Fibroblast of skin of right quadriceps (primary cell): Measurements from ENCODE around the gene SH3RF3.

Source experiments
- DNase-seq: peaks from one replicate; pipeline ENCODE4 v3.0.0-alpha.2; 2013

Gene SH3RF3

DNA sequence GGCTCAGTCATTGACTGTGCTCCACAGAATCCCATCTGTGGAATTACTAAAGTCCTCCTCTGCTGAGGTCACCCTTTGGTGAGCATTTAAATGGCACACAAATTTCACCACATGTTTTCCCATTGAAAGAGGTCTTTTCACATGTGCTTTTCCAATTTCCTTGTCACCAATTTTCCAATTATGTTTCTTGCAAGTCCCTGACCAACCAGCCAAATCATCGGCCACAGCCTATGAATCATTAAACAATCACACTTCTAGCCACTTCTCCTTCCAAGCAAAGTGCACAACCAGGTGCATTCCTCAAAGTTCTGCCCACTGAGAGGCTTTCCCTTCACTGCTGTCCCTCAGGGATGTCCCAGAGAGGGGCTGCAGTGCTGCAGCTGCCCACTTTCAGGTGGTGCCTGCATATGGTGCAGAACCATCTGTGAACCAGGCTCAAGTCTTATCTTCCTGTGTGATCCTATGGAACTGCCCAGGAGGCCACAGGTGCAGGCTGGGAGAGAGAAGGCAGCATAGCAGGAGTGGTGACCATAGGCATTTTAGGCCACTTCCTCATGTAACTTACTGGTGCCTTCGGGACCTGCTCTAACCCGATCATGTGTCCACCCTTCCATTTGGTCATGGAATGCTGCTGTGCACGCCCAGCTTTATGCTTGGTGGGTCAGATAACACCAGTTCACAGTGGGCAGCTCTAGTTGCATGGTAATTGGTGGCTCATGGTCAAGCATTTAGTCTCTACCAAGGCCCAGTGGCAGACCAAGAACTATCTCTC is 331.7 kb downstream of the SH3RF3 start:
- no peak for DNase-seq

DNA sequence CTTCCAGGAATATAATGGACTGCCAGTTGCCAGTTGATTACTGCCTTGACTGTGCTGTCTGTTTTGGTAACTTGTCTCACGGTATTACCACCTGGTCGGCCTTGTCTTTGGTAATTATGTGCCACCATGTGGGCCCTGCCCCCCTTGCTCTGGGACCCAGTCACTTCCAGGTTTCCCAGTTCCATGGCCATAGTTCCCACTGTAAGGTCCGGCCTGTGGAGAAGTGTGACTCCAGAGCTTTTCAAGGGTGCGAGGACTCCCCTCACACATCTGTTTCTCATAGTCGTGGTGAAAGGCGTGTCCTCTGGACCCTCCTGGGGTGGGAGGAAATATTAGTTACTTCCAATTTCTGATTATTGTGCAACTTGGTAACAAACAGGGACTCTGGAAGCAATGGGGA is 334.2 kb downstream of the SH3RF3 start:
- no peak for DNase-seq

DNA sequence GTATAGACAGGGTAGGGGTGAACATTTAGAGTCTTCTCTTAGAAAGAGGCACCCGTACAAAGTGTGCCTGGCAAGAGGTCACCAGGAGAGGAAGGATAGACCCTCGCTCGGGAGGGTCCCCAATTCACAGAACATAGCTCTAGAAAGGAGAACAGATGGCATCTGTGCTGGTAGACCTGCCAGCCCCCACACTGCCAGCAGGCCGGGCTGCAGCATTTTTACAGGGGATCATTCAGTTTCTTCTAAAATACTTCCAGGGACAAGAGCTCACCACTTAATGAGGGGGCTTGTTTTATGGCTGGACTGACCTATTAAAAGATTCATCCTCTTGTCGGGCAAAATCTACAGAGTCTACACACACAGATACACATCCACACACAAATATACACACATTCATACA is 334.9 kb downstream of the SH3RF3 start:
- DNase-seq: no peak

DNA sequence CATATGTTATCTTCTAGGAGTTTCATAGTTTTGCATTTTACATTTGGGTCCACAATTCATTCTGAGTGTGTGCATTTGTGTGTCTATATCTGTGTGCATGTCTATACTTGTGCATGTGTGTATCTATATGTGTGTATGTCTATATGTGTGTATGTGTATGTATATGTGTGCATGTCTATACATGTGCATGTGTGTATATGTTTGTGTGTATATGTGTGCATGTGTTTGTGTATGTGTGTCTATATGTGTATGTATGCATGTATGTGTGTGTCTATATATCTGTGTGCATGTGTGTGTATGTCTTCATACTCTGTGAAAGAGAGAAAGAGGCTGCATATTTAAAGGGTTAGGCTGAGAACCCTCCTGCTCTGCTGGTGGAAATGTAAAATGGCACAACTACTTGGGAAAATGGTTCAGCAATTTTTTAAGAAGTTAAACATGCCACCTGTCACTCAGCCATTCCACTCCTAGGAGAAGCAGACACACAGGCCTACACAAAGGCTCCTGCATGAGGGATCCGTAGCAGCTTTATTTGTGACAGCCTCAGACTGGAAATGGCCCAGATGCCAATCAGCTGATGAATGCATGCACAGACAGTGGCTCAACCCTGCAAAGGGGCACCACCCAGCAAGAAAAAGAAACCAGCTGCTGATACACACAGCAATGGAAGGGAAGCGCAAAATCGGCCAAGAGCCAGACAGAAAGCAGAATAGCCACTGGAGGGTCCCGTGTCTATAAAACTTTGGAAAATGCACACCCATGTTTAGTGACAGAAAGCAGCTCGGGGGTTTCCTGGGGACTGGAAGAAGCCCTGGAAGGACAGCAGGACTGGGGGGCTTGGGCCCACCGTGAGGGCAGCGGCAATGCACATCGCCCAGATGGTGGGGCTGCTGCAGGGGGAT is 337.9 kb downstream of the SH3RF3 start:
- peak; percentile 51 for DNase-seq

DNA sequence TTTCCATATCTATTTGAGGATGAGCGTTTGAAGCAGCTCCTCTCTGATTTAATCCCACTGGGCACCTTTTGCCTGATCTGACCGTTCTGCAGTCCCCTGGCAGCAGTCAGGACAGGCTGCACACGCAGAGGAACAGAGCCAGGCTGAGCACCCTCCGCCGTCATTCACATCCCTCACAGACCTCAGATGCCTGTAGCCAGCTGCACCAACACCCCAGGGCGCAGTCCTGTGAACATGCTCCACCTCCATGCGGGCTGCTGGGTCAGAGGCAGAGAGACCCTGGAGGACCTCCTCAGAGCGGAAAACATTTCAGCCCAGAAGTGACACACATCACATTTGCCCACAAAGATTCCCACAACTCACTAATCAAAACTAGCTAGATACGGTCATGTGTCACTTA is 338.7 kb downstream of the SH3RF3 start:
- DNase-seq: no peak

DNA sequence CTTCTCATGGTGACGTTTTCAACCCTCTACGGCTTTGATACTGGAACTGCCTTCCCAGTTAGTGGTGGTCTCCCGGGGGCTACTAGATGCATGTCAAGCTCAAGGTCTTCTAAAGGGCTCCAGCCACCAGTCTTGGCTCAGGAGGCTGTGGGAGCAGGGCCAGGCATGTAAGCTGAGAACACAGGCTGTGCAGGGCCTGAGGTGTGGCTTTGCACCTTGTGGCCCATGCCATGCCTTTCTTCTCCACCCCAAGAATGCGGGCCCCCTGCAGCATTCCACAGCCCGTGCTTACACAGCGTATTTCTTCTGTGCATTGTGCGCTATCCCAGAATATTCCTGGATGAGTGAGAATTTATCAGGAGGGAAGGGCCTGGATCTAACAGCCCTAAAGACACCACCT is 339.9 kb downstream of the SH3RF3 start:
- no peak for DNase-seq

DNA sequence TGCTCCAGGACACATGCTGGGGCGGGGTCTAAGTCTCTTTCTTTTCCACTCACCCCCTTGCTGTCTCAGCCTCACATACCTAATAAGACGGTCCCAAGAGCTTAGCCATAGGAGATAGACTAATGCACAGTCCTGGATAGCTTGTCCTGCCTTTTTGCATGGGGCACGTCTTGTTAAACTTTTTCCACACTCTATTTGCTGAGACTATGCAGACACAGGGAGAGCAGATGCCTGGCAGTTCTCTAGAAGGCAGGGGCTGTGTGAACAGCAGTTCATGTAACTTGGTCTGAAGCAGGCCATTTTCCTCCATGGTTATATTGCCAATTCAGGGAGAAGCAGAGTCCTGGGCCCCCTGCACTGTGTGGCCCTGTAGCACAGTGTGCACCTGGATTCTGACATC is 342.7 kb downstream of the SH3RF3 start:
- no peak for DNase-seq

DNA sequence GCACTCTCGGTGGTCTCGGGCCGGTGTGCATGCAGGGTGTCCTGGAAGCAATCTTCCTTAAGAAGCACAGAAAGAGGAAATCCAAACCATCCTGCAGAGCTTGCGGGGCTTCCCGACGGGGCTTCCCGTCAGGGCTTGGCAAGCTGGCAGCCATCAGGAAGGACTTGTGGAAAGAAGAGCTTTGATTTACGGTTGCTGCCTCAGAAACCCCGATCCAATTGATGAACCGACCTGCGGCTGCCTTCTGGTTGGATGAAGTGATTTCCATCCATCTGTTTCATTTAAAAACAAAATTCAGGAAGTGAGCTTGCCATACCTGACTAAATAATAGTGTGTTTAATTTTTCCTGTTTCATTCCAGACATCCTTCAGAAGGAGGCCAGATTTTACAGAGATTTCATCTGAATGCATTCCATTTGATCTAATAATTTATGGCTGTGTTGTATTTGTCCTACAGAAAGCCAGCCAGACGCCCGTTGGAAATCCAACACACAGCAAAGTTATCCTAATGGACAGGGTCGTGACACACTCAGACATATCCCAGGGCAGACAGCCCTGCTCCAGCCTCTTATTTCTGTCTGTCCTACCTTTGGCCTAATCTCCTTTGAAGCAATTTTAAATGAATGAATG is 343.4 kb downstream of the SH3RF3 start:
- DNase-seq: no peak

DNA sequence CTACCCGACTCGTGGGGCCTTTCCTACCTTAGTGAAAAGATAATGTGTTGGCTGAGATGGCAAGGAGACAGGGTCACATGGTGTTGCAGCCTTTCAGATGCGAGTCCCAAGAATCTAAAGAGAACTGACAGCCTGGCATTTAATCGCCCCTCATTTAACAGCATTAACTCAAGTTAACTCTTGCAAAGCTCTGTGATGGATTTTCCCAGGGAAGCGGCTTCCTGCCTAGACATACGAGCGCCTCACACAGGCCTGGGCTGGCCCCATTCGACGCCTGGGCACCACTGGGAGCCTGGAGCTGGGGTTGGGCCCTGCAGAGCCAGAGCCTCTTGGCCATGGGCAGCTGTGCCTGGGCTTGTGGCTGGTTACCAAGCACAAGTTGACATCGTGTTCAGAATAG is 344.0 kb downstream of the SH3RF3 start:
- DNase-seq: no peak

DNA sequence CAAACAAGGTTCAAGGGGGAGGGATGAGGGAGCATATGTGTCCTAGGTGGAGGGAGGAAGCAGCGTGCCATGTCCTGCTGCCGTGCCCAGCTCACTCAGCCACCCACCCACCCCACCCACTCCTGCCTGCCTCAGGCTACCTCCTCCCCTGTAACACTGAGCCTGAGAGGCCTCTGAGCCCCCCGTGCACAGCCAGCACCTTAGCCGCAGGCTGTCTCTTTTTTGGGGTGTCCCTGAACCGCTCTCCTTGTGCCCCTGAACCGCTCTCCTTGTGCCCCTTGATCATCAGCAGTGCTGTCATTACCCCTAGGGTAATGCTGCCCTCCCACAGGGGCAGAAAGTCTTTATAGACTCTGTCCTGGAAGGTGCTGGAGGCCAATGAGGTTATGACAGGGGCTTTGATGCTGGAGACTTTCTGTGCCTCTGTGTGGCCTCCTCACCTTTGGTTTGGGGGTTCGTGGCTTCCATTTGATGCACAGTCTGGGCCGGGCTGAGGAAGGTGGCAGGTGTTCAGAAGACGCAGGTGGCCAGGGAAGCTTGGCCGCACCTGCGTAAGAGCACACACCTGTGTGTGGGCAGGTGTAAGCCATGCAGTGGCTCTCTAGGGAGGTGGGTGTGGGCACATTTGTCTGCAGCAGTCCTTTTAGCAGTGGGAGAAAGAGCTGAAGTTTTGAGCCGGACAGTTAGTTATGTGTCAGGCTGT is 344.8 kb downstream of the SH3RF3 start:
- no peak for DNase-seq

DNA sequence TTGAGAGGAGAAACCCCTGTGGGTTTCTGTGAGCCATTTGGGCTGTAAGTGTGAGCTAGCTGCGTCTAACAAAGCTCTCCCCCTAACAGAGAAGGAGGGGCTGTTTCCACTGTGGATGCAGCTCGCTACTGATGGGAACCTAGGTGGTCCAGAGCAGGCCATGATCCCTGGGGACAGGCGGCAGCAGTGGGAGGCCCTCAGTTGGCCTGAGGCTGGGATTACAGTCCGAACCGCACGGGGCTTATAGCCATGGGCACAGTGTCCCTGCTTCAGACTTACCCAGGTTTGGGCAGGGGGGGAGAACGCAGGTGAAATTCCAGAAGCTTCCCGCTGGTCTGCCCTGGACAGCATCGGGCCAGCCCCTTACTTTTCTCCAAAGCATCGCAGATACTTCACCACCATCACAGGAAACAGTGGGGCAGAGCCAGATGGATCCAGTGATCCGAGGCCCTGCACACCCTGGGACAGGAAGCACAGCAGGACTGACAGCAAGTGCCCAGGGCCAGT is 345.4 kb downstream of the SH3RF3 start:
- DNase-seq: no peak

DNA sequence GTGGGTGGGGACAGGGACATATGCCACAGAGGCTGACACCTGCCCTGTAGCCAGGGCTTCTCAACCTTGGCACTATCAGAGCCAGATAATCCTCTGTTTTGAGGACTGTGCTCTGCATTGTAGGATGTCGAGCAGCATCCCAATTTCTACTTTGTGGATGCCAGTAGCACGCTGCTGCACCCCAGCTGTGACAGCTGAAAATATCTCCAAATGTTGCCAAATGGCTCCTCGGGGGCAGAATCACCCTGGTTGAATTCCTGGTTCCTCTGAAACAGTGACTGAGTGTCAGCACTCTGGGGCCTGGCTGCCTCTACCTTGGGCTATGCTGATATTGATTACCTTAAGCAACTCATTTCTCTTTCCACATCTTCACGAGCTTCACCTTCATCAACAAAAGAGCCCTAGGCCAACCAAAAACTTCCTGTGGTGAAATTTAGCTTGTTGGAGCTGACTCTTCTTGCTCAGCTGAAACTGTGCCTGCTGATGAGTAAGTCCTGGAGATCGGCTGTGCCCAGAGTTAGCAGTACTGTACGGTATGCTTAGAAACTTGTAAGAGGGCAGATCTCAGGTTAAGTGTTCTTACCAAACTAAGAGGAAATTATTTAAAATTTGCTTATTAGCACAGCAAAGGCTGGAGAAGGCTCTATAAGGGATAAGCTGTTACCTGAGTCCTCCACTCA is 346.7 kb downstream of the SH3RF3 start:
- DNase-seq: peak; percentile 26

DNA sequence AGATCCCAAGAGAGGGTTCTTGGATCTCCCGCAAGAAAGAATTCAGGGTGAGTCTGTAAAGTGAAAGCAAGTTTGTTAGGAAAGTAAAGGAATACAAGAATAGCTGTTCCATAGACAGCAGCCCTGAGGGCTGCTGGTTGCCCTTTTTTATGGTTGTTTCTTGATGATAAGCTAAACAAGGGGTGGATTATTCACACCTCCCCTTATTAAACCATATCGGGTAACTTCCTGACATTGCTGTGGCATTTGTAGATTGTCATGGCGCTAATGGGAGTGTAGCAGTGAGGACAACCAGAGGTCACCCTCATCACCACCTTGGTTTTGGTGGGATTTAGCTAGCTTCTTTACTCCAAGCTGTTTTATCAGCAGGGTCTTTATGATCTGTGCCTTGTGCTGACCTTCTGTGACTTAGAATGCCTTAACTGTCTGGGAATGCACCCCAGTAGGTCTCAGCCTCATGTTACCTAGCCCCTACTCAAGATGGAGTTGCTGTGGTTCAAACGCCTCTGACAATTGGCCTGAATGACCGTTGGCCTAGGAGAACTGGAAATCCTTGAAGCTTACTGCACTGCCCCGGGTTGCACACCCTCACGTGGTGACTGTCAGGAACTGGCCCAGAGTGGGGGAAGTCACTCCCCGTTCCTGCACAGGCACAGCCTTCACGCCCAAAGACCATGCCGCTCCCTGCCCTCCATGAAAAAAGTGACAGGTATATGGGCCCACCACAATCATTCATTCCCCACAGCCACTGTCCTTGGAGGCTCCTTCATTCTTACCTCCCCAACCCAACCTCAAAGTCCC is 347.8 kb downstream of the SH3RF3 start:
- DNase-seq: no peak

DNA sequence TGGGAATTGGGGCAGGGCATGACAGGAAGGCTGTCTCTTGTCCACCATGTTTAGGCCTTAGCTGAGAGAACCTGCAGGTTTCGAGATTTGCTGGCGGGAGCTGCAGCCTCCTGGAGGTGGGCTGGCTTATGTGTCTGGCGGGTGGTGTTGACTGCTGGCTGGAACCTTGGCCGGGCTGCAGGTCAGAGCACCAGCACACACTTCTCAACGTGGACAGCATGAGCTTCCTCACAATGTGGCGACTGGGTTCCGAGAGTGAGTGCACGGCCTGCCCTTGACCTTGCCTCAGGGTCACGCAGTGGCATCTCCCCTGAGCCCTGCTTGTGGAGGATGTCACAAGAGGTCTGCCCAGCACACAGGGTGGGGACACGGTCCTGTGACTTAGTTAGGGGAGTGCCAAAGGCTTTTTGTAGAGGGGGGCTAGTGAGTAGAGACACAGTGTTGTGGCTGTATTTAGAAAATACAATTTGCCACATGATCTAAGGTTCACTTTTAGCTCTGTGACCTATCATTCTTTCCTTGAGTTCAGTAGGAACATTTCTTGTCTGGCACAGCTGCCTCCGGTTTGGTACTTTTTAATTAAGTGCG is 350.0 kb downstream of the SH3RF3 start:
- DNase-seq: no peak

DNA sequence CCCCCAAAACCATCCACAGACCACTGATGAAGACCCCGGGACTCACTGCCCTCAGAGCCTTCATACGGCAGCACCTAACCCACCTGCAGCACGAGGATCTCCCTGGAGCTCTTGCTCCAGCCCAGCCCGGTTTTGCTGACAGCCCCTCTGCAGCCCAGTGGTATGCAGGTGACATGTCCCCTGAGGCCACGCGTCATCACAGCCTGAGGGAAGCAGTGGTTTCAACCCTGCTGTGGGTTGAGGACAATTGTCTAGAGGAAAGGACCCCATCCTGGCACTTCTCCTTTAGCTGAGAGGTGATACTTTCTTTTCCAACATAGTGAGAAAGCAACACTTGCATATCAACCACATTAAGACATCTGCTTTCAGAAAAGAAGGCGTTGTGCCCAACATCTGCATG is 350.8 kb downstream of the SH3RF3 start:
- no peak for DNase-seq

DNA sequence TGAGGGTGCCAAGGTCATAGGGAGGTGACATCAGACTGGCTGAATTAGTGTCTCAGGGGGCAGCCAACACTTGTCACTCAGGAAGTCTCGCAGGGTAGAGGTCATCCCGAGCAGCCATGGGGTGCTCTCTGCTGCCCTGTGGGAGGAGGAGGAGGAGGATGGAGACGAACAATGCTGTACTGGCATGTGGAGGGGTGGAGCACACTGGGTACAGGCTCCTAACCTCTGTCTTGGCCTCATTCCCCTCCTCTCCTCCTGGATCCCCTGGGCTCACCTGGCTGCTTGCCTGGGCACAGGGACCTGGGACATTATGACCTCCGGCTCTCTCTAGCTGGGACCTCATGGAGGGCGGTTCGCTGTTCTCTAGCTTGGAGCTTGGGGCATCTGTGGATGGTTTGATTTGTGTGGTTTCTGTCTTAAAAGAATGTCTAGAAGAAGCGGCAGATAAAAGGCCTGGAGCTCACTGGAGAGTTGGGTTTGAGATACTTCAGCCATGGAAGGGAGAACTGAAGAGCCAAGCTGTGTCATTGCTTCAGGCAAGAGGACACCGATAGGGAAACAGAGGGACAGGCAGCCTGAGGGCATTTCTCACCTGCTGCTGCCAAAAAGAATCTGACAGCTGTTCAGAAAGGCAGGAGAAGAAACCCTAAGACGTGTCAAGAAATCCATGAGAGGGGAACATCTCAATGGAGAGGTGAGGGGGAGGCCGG is 351.6 kb downstream of the SH3RF3 start:
- DNase-seq: no peak

DNA sequence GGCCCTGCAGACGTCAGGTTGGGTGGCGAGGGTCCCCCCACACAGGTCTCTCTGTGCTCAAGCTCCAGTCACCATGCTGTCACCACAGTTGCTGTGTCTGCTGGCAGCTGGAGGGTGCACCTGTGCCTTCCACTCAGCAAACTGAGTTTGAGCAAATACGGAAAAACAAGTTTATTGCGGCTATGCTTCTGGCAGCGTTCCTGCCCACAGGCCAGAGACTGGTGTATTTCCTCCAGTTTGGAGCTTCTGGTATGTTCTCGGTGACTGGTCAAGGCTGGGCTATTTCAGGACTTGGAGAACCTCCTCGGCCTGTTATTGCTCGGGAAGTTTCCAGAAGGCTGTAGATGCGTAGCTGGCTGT is 352.2 kb downstream of the SH3RF3 start:
- DNase-seq: no peak

DNA sequence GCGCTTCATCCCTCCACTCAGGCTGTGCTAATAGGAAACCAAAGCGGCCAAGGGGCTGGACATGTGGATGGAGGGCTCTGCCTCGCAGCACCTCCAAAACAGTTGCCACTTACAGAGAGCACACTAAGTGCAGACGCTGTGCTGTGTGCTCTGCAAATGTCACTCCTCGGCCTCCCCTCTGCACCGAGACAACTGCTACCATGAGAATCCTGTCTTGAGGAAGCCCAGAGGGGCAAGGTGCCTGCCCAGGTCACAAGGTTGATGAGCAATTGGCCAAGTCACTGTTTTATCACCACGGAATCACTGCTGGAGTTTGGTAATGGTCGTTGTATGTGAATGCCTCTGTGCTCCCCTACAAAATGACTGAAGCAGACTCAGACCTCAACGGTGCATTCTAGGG is 352.6 kb downstream of the SH3RF3 start:
- no peak for DNase-seq

DNA sequence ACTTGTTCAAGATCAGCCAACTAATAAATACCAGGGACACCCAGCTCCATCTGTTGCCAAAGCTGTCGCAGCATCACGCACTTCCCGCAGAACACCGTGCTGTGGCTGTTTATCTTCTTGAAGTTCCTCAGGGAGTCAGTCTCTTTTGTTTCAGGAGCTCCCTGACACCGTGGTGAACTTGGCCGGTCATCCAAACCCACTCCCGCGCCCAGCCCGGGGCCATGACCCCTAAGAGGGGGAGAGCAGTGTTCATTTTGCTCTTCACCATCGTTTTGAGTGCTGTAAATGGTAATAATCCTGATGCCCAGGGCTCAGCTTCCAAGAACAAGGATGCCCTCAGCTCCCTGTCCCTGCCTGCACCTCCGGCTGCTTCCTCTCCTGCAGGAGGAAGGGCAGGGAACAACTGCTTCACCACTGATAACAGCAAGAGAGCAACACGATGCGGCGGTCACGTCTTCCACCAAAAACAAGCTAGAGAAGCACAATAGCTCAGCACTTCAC is 353.4 kb downstream of the SH3RF3 start:
- no peak for DNase-seq
